DND-41 (cell line): ENCODE data around the gene CLEC18A.

Source experiments
- ATAC-seq: fragments of 200-7000 bp; cut with Tn5 transposase; 3 replicates; pipeline ENCODE4 v1.9.1; 2021; ENCODE audit warnings: low read depth; ENCODE audit not compliant: insufficient read depth
- DNase-seq: peaks from one replicate; pipeline ENCODE4 v3.0.0-alpha.2; 2020
- H2AFZ ChIP-seq: 2 replicates; pipeline ENCODE4 v1.6.0; 2012; ENCODE audit warnings: low read depth, low read length
- H3K27ac ChIP-seq: 2 replicates; pipeline ENCODE4 v1.5.1; 2012; ENCODE audit warnings: low read length, inconsistent platforms
- H3K27me3 ChIP-seq: fragments of 200-600 bp; sonication (generic); 2 replicates; pipeline ENCODE4 v1.6.0; 2012; ENCODE audit warnings: low read length, mild to moderate bottlenecking, inconsistent platforms; ENCODE audit not compliant: insufficient read depth, poor library complexity
- H3K36me3 ChIP-seq: 2 replicates; pipeline ENCODE4 v1.5.1; 2012; ENCODE audit warnings: low read length, inconsistent platforms; ENCODE audit not compliant: insufficient read depth
- H3K4me1 ChIP-seq: 2 replicates; pipeline ENCODE4 v1.5.1; 2012; ENCODE audit warnings: mild to moderate bottlenecking, low read length; ENCODE audit not compliant: insufficient read depth
- H3K4me2 ChIP-seq: 2 replicates; pipeline ENCODE4 v1.6.0; 2012; ENCODE audit warnings: mild to moderate bottlenecking, moderate library complexity, low read length, inconsistent platforms; ENCODE audit not compliant: insufficient read depth
- H3K4me3 ChIP-seq, 2 experiments: fragments of 200-600 bp in 1 of 2; shearing (Covaris generic) in 1 of 2; 2 replicates each; pipeline ENCODE4 v1.5.1; 2012 to 2016; ENCODE audit warnings: inconsistent platforms in 2 of 2, low read length in 2 of 2, mild to moderate bottlenecking in 2 of 2, low read depth in 1 of 2, moderate library complexity in 1 of 2
- H3K79me2 ChIP-seq: 2 replicates; pipeline ENCODE4 v1.6.0; 2012; ENCODE audit warnings: low read length, inconsistent platforms; ENCODE audit not compliant: insufficient read depth
- H3K9ac ChIP-seq: 2 replicates; pipeline ENCODE4 v1.6.0; 2012; ENCODE audit warnings: low read depth, mild to moderate bottlenecking, inconsistent platforms, low read length, moderate library complexity
- H3K9me3 ChIP-seq: 2 replicates; pipeline ENCODE4 v1.5.1; 2012; ENCODE audit warnings: low read length, moderate library complexity, mild to moderate bottlenecking, inconsistent platforms; ENCODE audit not compliant: insufficient read depth, severe bottlenecking
- H4K20me1 ChIP-seq: 2 replicates; pipeline ENCODE4 v1.6.0; 2012; ENCODE audit warnings: low read length; ENCODE audit not compliant: insufficient read depth
- EZH2 ChIP-seq: IDR thresholded peaks from 3 replicates; pipeline ENCODE4 v1.6.1; 2012; ENCODE audit warnings: borderline replicate concordance, low read depth, mild to moderate bottlenecking, moderate library complexity, low read length, inconsistent platforms; ENCODE audit not compliant: severe bottlenecking
- TF ChIP-seq, protein P1 (sequence below): IDR thresholded peaks from 2 replicates; pipeline ENCODE4 v1.5.1; 2012; ENCODE audit warnings: borderline replicate concordance, low read length, moderate library complexity, mild to moderate bottlenecking; ENCODE audit not compliant: poor library complexity, severe bottlenecking; ENCODE audit errors: extremely low read depth

The CLEC18A gene

DNA sequence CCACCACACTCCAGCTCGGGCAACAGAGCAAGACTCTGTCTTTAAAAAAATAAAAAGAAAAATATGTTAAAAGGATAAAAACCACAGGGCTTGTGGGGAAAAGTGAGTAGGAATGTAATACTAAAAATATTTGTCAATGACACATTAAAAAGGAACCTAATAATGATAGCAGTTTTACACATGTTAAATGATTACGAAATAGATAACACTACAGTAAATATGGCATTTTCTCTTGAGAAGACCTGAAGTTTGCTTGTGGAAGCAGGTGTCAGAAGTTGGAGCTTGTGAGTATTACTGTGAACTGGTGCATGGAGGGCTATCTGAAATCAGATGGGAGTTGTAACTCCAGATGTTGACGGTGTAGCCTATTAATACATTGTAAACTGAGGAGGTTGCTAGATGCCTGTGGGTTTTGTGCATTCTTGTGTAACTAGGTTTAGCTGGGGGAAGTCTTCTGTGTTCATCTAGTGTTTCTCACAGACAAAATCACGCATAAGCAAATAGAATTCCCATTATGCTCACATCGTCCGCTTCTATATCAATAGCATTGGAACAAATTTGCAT is 44.2 kb upstream of the CLEC18A start:
- Histone ChIP-seq H3K27ac (no peak overlapping the region), H3K4me2 (no peak overlapping the region), H3K9ac (no peak overlapping the region), H2AFZ (no peak overlapping the region), H3K4me3 (no peak overlapping the region), H3K9me3 (no peaks in the 10 kb centered on the region), H3K4me1 (no peaks in the 10 kb centered on the region), H4K20me1 (no peaks in the 10 kb centered on the region), H3K79me2 (no peaks in the 10 kb centered on the region), H3K27me3 (no peaks in the 10 kb centered on the region), H3K36me3 (0 out of 2 replicates have a peak, but pooled peaks cover 8% of the 10 kb centered on the region)
- DNase-seq (no peak), ATAC-seq (no peak)
- TF ChIP-seq EZH2, result no peak
- TF ChIP-seq, protein P1, sequence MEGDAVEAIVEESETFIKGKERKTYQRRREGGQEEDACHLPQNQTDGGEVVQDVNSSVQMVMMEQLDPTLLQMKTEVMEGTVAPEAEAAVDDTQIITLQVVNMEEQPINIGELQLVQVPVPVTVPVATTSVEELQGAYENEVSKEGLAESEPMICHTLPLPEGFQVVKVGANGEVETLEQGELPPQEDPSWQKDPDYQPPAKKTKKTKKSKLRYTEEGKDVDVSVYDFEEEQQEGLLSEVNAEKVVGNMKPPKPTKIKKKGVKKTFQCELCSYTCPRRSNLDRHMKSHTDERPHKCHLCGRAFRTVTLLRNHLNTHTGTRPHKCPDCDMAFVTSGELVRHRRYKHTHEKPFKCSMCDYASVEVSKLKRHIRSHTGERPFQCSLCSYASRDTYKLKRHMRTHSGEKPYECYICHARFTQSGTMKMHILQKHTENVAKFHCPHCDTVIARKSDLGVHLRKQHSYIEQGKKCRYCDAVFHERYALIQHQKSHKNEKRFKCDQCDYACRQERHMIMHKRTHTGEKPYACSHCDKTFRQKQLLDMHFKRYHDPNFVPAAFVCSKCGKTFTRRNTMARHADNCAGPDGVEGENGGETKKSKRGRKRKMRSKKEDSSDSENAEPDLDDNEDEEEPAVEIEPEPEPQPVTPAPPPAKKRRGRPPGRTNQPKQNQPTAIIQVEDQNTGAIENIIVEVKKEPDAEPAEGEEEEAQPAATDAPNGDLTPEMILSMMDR, result no peak

DNA sequence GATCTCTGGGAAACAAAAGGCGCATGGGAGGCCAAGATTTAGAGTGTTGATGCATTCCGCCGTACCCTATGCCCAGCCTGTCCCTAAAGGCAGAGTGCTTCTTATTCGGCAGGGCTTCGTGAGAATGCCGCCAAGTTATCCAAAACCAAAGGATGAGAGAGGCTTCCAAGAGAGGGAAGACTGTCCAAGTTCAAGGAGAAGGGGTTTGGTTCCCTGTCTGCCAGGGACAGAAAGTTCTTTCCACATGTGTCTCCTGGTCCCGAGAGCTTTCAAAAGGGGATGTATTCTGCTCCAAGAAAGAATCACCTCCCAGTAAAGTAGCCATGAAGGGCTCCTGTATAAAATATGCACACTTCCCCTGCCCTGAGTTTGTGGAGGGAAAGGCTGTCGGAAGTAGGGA is 42.1 kb upstream of the CLEC18A start:
- no peaks in the 10 kb centered on the region for H3K9me3 ChIP-seq
- ATAC-seq (no peak), DNase-seq (no peak)
- no peak overlapping the region for H2AFZ ChIP-seq
- H3K9ac ChIP-seq, result no peak overlapping the region
- no peaks in the 10 kb centered on the region for H3K79me2 ChIP-seq
- TF ChIP-seq EZH2, result no peak
- TF ChIP-seq, protein P1, result no peak
- 0 out of 2 replicates have a peak, but pooled peaks cover 8% of the 10 kb centered on the region for H3K36me3 ChIP-seq
- H3K27ac ChIP-seq, result no peak overlapping the region
- no peak overlapping the region for H3K4me3 ChIP-seq
- no peaks in the 10 kb centered on the region for H3K27me3 ChIP-seq
- no peak overlapping the region for H3K4me2 ChIP-seq
- H4K20me1 ChIP-seq, result no peaks in the 10 kb centered on the region
- H3K4me1 ChIP-seq, result no peaks in the 10 kb centered on the region

DNA sequence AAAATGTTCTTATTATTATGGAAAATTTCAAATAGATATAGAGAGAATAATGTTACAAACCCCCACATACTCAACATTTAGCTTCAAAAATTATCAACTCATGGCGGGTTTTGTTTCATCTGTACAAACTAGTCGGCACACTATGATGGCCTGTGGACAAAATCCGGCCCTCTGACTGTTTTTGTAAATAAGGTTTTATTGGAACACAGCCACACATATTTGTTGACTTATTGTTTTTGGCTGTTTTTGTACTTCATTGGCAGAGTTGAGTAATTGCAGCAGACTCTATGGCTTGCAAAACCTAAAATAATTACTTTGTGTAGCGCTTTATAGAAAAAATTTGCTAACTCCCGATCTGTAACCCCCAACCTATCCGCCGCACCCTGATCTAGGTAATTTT is 41.4 kb upstream of the CLEC18A start:
- no peak overlapping the region for H2AFZ ChIP-seq
- no peaks in the 10 kb centered on the region for H3K79me2 ChIP-seq
- 0 out of 2 replicates have a peak, but pooled peaks cover 8% of the 10 kb centered on the region for H3K36me3 ChIP-seq
- no peaks in the 10 kb centered on the region for H4K20me1 ChIP-seq
- no peaks in the 10 kb centered on the region for H3K4me1 ChIP-seq
- DNase-seq (no peak), ATAC-seq (no peak)
- H3K9ac ChIP-seq, result no peak overlapping the region
- H3K4me2 ChIP-seq, result no peak overlapping the region
- no peak overlapping the region for H3K4me3 ChIP-seq
- no peaks in the 10 kb centered on the region for H3K9me3 ChIP-seq
- TF ChIP-seq, protein P1, result no peak
- no peak for TF ChIP-seq EZH2
- no peaks in the 10 kb centered on the region for H3K27me3 ChIP-seq
- H3K27ac ChIP-seq, result no peak overlapping the region
